ENCODE measurements around the gene NT5DC2. TPM values are rescaled to one million over a fixed set of nuclear protein-coding genes. Genes with fewer than 3 reads are reported as not detected.

Gene NT5DC2
- total RNA-seq, 4 donors from 2014 or later, result 21.7 to 69.5 (median 34.7) TPM

- WGBS, 2 donors (ENCODE audit: low coverage in 1 of 2), result 81 to 82% methylated on average over 5 to 6 of the region's 16 CpGs
- no peak for TF ChIP-seq CTCF (IDR thresholded peaks at IDR 0.05)
- TF ChIP-seq EP300 (IDR thresholded peaks at IDR 0.05), result no peak
- no peak for TF ChIP-seq POLR2AphosphoS5 (IDR thresholded peaks at IDR 0.05)
- TF ChIP-seq POLR2A (IDR thresholded peaks at IDR 0.05), result no peak
- Histone ChIP-seq H3K9me3 (no peaks in the 10 kb centered on the region), H3K4me1 (peaks cover 5 to 27% (median 19%) of the 10 kb centered on the region in 3 donors), H3K27ac (peak overlapping the region in 3 of 4 donors; percentile 5 to 83 (median 21)), H3K27me3 (no peaks in the 10 kb centered on the region), H3K36me3 (peaks cover 0 to 87% of the 10 kb centered on the region in 2 donors), H3K4me3 (peak overlapping the region in 1 of 2 donors; percentile 4)
- ATAC-seq, result no peak
These were observed 53.6 kb downstream of the NT5DC2 start for GRCh38 chr3:52479877-52480575.

- ATAC-seq, result no peak
- peak overlapping the region in 3 of 4 donors; percentile 0 to 83 (median 21) for H3K27ac ChIP-seq
- no peaks in the 10 kb centered on the region for H3K9me3 ChIP-seq
- 83% methylated on average over 1 of the region's 7 CpGs; no CpG with 5 or more reads in 1 of the 2 donors for WGBS, 2 donors (ENCODE audit: low coverage in 1 of 2)
- TF ChIP-seq CTCF (IDR thresholded peaks at IDR 0.05), result no peak
- no peak for TF ChIP-seq EP300 (IDR thresholded peaks at IDR 0.05)
- H3K27me3 ChIP-seq, result no peaks in the 10 kb centered on the region
- peaks cover 0 to 19% (median 12%) of the 10 kb centered on the region in 3 donors for H3K4me1 ChIP-seq
- H3K4me3 ChIP-seq, result no peak overlapping the region
- H3K36me3 ChIP-seq, result peaks cover 0 to 94% of the 10 kb centered on the region in 2 donors
These were observed 54.4 kb downstream of the NT5DC2 start for GRCh38 chr3:52479037-52479876.

GRCh38 chr3:52477796-52478095, 55.9 kb downstream of the NT5DC2 start:
- ATAC-seq, result no peak
- Histone ChIP-seq H3K36me3 (peaks cover 0 to 100% of the 10 kb centered on the region in 2 donors), H3K4me1 (peaks cover 0 to 4% (median 0%) of the 10 kb centered on the region in 3 donors), H3K27ac (no peak overlapping the region), H3K4me3 (no peak overlapping the region), H3K9me3 (no peaks in the 10 kb centered on the region), H3K27me3 (no peaks in the 10 kb centered on the region)
- TF ChIP-seq CTCF (IDR thresholded peaks at IDR 0.05) (no peak), POLR2A (IDR thresholded peaks at IDR 0.05) (no peak), POLR2AphosphoS5 (IDR thresholded peaks at IDR 0.05) (no peak), EP300 (IDR thresholded peaks at IDR 0.05) (no peak)
- WGBS, 2 donors (ENCODE audit: low coverage in 1 of 2), result 88% methylated on average over 3 of the region's 6 CpGs; no CpG with 5 or more reads in 1 of the 2 donors

- Histone ChIP-seq H3K4me1 (peaks cover 0 to 4% (median 0%) of the 10 kb centered on the region in 3 donors), H3K4me3 (no peak overlapping the region), H3K36me3 (peaks cover 0 to 100% of the 10 kb centered on the region in 2 donors), H3K9me3 (no peaks in the 10 kb centered on the region), H3K27me3 (no peaks in the 10 kb centered on the region), H3K27ac (no peak overlapping the region)
- TF ChIP-seq EP300 (IDR thresholded peaks at IDR 0.05) (no peak), CTCF (IDR thresholded peaks at IDR 0.05) (no peak), POLR2AphosphoS5 (IDR thresholded peaks at IDR 0.05) (no peak), POLR2A (IDR thresholded peaks at IDR 0.05) (no peak)
- no peak for ATAC-seq
- 85 to 96% methylated on average over 3 to 9 of the region's 16 CpGs for WGBS, 2 donors (ENCODE audit: low coverage in 1 of 2)
These were observed 56.4 kb downstream of the NT5DC2 start for GRCh38 chr3:52477076-52477795.

Small RNAs within 50 kb of the gene (small RNA-seq; reads per million reads assigned to genes)
- gene RNU6-856P (0 reads per million in 4 donors), gene RNU6ATAC16P (0 reads per million in 4 donors)

Other genes starting within 250 kb of the NT5DC2 start
- gene GLYCTK, start 246.0 kb downstream of the NT5DC2 start, total RNA-seq, result 1 to 10 TPM; 2.6 to 7.7 (median 3.1) TPM
- 1 to 10 TPM; 3.2 to 8.1 (median 6.2) TPM for gene DNAH1, start 217.5 kb downstream of the NT5DC2 start, total RNA-seq
- gene BAP1, start 123.8 kb downstream of the NT5DC2 start, total RNA-seq, result 10 to 100 TPM; 72.4 to 81.0 (median 75.9) TPM
- 10 to 100 TPM in 2 of 4 donors, 1 to 10 TPM in 2; 7.1 to 16.8 (median 10.7) TPM for gene PHF7, start 123.2 kb downstream of the NT5DC2 start, total RNA-seq
- 10 to 100 TPM in 2 of 4 donors, 1 to 10 TPM in 2; 6.7 to 33.9 (median 20.3) TPM for gene SEMA3G, start 88.8 kb downstream of the NT5DC2 start, total RNA-seq
- 1 to 10 TPM in 3 of 4 donors, not detected in 1; 1.9 to 4.6 (median 2.4) TPM for gene TNNC1, start 79.8 kb downstream of the NT5DC2 start, total RNA-seq
- gene NISCH, start 78.3 kb downstream of the NT5DC2 start, total RNA-seq, result 10 to 100 TPM; 56.7 to 95.9 (median 78.9) TPM
- gene STAB1, start 38.5 kb downstream of the NT5DC2 start, total RNA-seq, result 100 to 1,000 TPM in 2 of 4 donors, 10 to 100 TPM in 2; 76.2 to 167 (median 95.8) TPM
- gene UQCC5, start 2.7 kb upstream of the NT5DC2 start, total RNA-seq, result 10 to 100 TPM in 2 of 4 donors, 1 to 10 TPM in 2; 1.9 to 47.5 (median 18.7) TPM
- gene PBRM1, start 152.1 kb upstream of the NT5DC2 start, total RNA-seq, result 100 to 1,000 TPM in 1 of 4 donors, 10 to 100 TPM in 3; 73.9 to 105 (median 98.4) TPM
- 10 to 100 TPM; 36.4 to 83.7 (median 51.7) TPM for gene GNL3, start 152.2 kb upstream of the NT5DC2 start, total RNA-seq
- 10 to 100 TPM; 36.9 to 57.7 (median 48.6) TPM for gene GLT8D1, start 171.9 kb upstream of the NT5DC2 start, total RNA-seq
- 100 to 1,000 TPM in 1 of 4 donors, 10 to 100 TPM in 3; 66.5 to 159 (median 88.2) TPM for gene SPCS1, start 172.2 kb upstream of the NT5DC2 start, total RNA-seq
- gene NEK4, start 237.1 kb upstream of the NT5DC2 start, total RNA-seq, result 10 to 100 TPM; 22.1 to 29.5 (median 22.7) TPM
- not detected for gene ITIH1, start 243.7 kb upstream of the NT5DC2 start, total RNA-seq